Measurements from ENCODE around the gene PIK3R6. TPM values are rescaled to one million over a fixed set of nuclear protein-coding genes. Genes with fewer than 3 reads are reported as not detected.
"Not testable (repeated sequence)": the region's sequence is repeated elsewhere in the genome, so short reads cannot be mapped to it uniquely, and the experiment has no call there.

Gene PIK3R6
- total and polyA plus RNA-seq, 2 of the 13 experiments (the other 11 are each of a cell fraction or from before 2014, with no cell fraction given), result not detected

DNA sequence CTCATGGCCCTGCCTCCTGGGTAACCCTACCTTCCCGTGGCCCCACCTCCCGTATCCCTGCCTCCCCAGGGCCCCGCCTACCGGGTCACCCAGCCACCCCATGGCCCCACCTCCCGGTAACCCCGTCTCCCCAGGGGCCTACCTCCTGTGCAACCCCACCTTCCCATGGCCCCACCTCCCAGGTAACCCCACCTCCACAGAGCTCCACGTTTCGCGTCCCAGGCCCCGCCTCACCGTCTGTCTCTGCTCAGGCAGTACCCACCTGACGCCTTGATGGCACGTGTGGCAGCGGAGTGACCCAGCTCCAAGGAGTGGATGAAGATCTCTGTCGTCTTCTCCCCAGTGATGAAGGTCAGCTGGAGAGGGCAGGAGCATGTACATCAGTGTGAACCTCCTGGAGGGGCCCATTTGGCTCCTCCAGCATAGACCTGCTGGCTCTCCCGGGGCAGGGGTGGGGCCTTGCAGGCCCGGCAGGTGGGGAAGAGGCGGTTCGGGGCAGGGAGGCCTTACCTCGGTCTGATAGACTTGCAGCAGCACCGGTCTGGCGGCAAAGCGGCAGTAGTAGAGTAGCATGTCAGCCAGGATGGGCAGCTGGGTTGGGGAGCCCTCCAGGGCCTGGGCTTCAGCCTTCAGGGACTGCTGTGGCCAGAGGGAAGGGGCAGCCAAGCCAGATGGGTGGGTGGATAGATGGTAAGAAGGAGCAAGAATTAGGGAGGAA, 18.7 kb upstream of the PIK3R6 start (continued):
- no peak for TF ChIP-seq ZNF333 (CRISPR knock-in tag; IDR thresholded peaks at IDR 0.05; ENCODE audit: borderline replicate concordance)

DNA sequence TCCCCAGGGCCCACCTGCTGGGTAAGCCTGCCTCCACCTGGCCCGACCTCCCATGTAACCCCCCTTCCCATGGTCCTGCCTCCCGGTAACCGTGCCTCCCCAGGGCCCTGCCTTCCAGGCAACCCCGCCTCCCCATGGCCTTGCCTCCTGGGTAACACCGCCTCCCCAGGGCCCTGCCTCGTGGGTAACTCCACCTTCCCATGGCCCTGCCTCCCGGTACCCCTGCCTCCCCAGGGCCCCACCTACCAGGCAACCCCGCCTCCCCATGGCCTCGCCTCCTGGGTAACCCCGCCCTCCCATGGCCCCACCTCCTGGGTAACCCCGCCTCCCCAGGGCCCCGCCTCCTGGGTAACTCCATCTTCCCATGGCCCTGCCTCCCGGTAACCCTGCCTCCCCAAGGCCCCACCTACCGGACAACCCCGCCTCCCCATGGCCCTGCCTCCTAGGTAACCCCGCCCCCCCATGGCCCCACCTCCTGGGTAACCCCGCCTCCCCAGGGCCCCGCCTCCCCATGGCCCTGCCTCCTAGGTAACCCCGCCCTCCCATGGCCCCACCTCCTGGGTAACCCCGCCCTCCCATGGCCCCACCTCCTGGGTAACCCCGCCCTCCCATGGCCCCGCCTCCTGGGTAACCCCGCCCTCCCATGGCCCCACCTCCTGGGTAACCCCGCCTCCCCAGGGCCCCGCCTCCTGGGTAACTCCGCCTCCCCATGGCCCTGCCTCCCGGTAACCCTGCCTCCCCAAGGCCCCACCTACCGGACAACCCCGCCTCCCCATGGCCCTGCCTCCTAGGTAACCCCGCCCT, 17.9 kb upstream of the PIK3R6 start:
- H3K4me2 ChIP-seq (ENCODE audit: low read depth, low read length); H3K79me2 ChIP-seq (ENCODE audit: insufficient read depth, low read length); H3K9me3 ChIP-seq (ENCODE audit: low read length); H2AFZ ChIP-seq (ENCODE audit: low read length); BruUV-seq (replicated peaks); ATAC-seq; H3K4me3 ChIP-seq (replicated peaks in 1 of 3; ENCODE audit: insufficient read depth in 1 of 3, low read depth in 2 of 3, low read length in 3 of 3); intact Hi-C loops (cut with micrococcal nuclease; ENCODE audit: unreplicated experiment); CTCF ChIA-PET (ENCODE audit: low intra/inter-chr PET ratio, low total read pairs); FAIRE-seq; H3K27ac ChIP-seq (ENCODE audit: extremely low read length, insufficient read depth, low read length); H3K4me1 ChIP-seq (ENCODE audit: insufficient read depth, low read length); H4K20me1 ChIP-seq (ENCODE audit: insufficient read depth, low read length); in situ Hi-C loops (cut with HindIII; ENCODE audit: extremely low pct_ligation_motif_present, low pct_unique_long_range_greater_than_20kb); POLR2A ChIA-PET; H3K9ac ChIP-seq (ENCODE audit: insufficient read depth, low read depth, low read length); DNase-seq (ENCODE audit: low spot score); H3K36me3 ChIP-seq (replicated peaks in 1 of 2; ENCODE audit: control insufficient read depth in 1 of 2, insufficient read depth in 2 of 2, low read length in 2 of 2): not testable (repeated sequence)
- peaks cover 2 to 22% of the 10 kb centered on the region in 2 experiments; a peak in 4 of 5 replicates for H3K27me3 ChIP-seq (ENCODE audit: control insufficient read depth in 1 of 2, insufficient read depth in 2 of 2, low read length in 2 of 2)
- WGBS (ENCODE audit: low lambda C conversion rate), result 41% methylated on average over 26 of the region's 30 CpGs

GRCh38 chr17:8884336-8884990, 17.0 kb upstream of the PIK3R6 start:
- ATAC-seq, result no peak
- Histone ChIP-seq H3K36me3 (replicated peaks in 1 of 2; ENCODE audit: control insufficient read depth in 1 of 2, insufficient read depth in 2 of 2, low read length in 2 of 2) (no peaks in the 10 kb centered on the region), H3K79me2 (ENCODE audit: insufficient read depth, low read length) (no peaks in the 10 kb centered on the region), H3K9me3 (ENCODE audit: low read length) (no peaks in the 10 kb centered on the region), H3K27me3 (ENCODE audit: control insufficient read depth in 1 of 2, insufficient read depth in 2 of 2, low read length in 2 of 2) (peaks cover 2 to 26% of the 10 kb centered on the region in 2 experiments; a peak in 4 of 5 replicates), H2AFZ (ENCODE audit: low read length) (no peak overlapping the region), H4K20me1 (ENCODE audit: insufficient read depth, low read length) (no peaks in the 10 kb centered on the region), H3K27ac (ENCODE audit: extremely low read length, insufficient read depth, low read length) (no peak overlapping the region), H3K9ac (ENCODE audit: insufficient read depth, low read depth, low read length) (no peak overlapping the region), H3K4me1 (ENCODE audit: insufficient read depth, low read length) (no peaks in the 10 kb centered on the region), H3K4me3 (replicated peaks in 1 of 3; ENCODE audit: insufficient read depth in 1 of 3, low read depth in 2 of 3, low read length in 3 of 3) (no peak overlapping the region), H3K4me2 (ENCODE audit: low read depth, low read length) (no peak overlapping the region)
- intact Hi-C loops (cut with micrococcal nuclease; ENCODE audit: unreplicated experiment) (no loop called here), in situ Hi-C loops (cut with HindIII; ENCODE audit: extremely low pct_ligation_motif_present, low pct_unique_long_range_greater_than_20kb) (no loop called here)
- no peak for TF ChIP-seq SMAD9 (CRISPR knock-in tag; IDR thresholded peaks at IDR 0.05)
- no peak for TF ChIP-seq TFE3 (CRISPR knock-in tag; IDR thresholded peaks at IDR 0.05)
- TF ChIP-seq, protein P1, sequence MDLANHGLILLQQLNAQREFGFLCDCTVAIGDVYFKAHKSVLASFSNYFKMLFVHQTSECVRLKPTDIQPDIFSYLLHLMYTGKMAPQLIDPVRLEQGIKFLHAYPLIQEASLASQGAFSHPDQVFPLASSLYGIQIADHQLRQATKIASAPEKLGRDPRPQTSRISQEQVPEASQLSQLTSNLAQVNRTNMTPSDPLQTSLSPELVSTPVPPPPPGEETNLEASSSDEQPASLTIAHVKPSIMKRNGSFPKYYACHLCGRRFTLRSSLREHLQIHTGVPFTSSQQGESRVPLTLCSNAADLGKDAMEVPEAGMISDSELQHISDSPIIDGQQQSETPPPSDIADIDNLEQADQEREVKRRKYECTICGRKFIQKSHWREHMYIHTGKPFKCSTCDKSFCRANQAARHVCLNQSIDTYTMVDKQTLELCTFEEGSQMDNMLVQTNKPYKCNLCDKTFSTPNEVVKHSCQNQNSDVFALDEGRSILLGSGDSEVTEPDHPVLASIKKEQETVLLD (CRISPR knock-in tag; IDR thresholded peaks at IDR 0.05; ENCODE audit: low read depth), result no peak
- WGBS (ENCODE audit: low lambda C conversion rate), result 45% methylated on average over 11 of the region's 16 CpGs
- CTCF ChIA-PET (ENCODE audit: low intra/inter-chr PET ratio, low total read pairs), result no interaction called here
- no TSS peak for BruUV-seq (replicated peaks)
- FAIRE-seq, result no peak
- DNase-seq (ENCODE audit: low spot score), result no peak
- POLR2A ChIA-PET, result no interaction called here

All from HepG2 (cell line).